Peyer's patch (tissue), 4 donors: ENCODE measurements around the gene BICD1.

Experiments used
- CTCF ChIP-seq, 6 experiments: fragments of 450-650 bp in 4 of 6; fragments of 200-600 bp in 2 of 6; sonication (generic) in 1 of 6; IDR thresholded peaks; one replicate each; pipeline ENCODE4 v1.5.1; 2017 to 2019; ENCODE audit warnings: antibody characterized with exemption in 6 of 6, mild to moderate bottlenecking in 3 of 6, moderate library complexity in 1 of 6
- POLR2A ChIP-seq, 2 donors: fragments of 450-650 bp; IDR thresholded peaks; one replicate each; pipeline ENCODE4 v1.5.1; 2017; ENCODE audit warnings: antibody characterized with exemption in 2 of 2, mild to moderate bottlenecking in 2 of 2, moderate library complexity in 2 of 2

DNA sequence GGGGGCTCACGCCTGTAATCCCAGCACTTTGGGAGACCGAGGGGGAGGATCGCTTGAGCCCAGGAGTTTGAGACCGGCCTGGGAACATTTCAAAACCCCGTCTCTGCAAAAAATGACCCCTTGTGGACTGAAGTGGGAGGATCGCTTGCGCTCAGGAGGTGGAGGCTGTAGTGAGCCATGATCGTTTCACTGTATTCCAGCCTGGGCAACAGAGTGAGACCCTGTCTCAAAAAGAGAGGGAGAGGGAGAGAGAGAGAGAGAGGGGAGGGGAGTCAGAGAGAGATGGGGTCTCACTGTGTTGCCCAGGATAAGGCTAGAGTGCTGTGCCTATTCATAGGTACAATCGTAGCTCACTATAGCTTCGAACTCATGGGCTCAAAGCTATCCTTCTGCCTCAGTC lies 295.5 kb downstream of the BICD1 start:
- no peak for TF ChIP-seq POLR2A (IDR thresholded peaks at IDR 0.05)
- no peak for TF ChIP-seq CTCF (IDR thresholded peaks at IDR 0.05)
